ENCODE results near the gene NEGR1. TPM values are rescaled to one million over a fixed set of nuclear protein-coding genes. Genes with fewer than 3 reads are reported as not detected.

The NEGR1 gene
- total and polyA plus RNA-seq, 4 donors, result 0.08 to 0.14 (median 0.12) TPM; not detected in 1

- TF ChIP-seq CTCF (IDR thresholded peaks at IDR 0.05; ENCODE audit: low read depth, low read length, missing input control) (no peak), ZBTB33 (IDR thresholded peaks at IDR 0.05) (no peak), HNF4G (IDR thresholded peaks at IDR 0.05) (no peak), ATF3 (IDR thresholded peaks at IDR 0.05) (no peak)
Observed at GRCh38 chr1:72051538-72051937, 230.8 kb downstream of the NEGR1 start (continued).

- DNase-seq (ENCODE audit: low spot score), result no peak
- no peak overlapping the region for H3K4me3 ChIP-seq (ENCODE audit: low read depth in 1 of 3, low read length in 3 of 3)
- H3K27ac ChIP-seq (ENCODE audit: low read depth in 1 of 2, low read length in 2 of 2), result no peak overlapping the region
- H3K36me3 ChIP-seq (ENCODE audit: control insufficient read depth in 4 of 4, insufficient read depth in 3 of 4, low read depth in 1 of 4, low read length in 3 of 4), result no peaks in the 10 kb centered on the region
- H3K27me3 ChIP-seq (ENCODE audit: control insufficient read depth in 4 of 4, insufficient read depth in 4 of 4, low read length in 3 of 4), result no peaks in the 10 kb centered on the region
- H3K9ac ChIP-seq (ENCODE audit: low read depth in 1 of 2, low read length in 2 of 2), result no peak overlapping the region
- TF ChIP-seq NR2F2 (IDR thresholded peaks at IDR 0.05), result no peak
- TF ChIP-seq ATF3 (IDR thresholded peaks at IDR 0.05), result no peak
- TF ChIP-seq RXRA (IDR thresholded peaks at IDR 0.05), result no peak
- TF ChIP-seq YY1 (IDR thresholded peaks at IDR 0.05), result no peak
- no peak for TF ChIP-seq FOXA2 (IDR thresholded peaks at IDR 0.05)
- TF ChIP-seq TAF1 (conservative IDR thresholded peaks at IDR 0.05), result no peak
- TF ChIP-seq EGR1 (IDR thresholded peaks at IDR 0.05; ENCODE audit: low read depth in 2 of 2), result no peak
- no peak for TF ChIP-seq REST (IDR thresholded peaks at IDR 0.05)
- no peaks in the 10 kb centered on the region for H3K4me1 ChIP-seq (ENCODE audit: control insufficient read depth in 4 of 4, insufficient read depth in 4 of 4, low read length in 3 of 4)
- no peaks in the 10 kb centered on the region for H3K9me3 ChIP-seq (ENCODE audit: control insufficient read depth in 4 of 4, low read length in 3 of 4)
Observed at GRCh38 chr1:72050551-72050950, 231.8 kb downstream of the NEGR1 start.

- no peak for DNase-seq (ENCODE audit: low spot score)
- 43% methylated on average over 3 of the region's 3 CpGs for WGBS
- H3K9ac ChIP-seq (ENCODE audit: low read depth in 1 of 2, low read length in 2 of 2), result no peak overlapping the region
- no peaks in the 10 kb centered on the region for H3K36me3 ChIP-seq (ENCODE audit: control insufficient read depth in 4 of 4, insufficient read depth in 3 of 4, low read depth in 1 of 4, low read length in 3 of 4)
- H3K27ac ChIP-seq (ENCODE audit: low read depth in 1 of 2, low read length in 2 of 2), result no peak overlapping the region
- no peaks in the 10 kb centered on the region for H3K9me3 ChIP-seq (ENCODE audit: control insufficient read depth in 4 of 4, low read length in 3 of 4)
- no peak overlapping the region for H3K4me3 ChIP-seq (ENCODE audit: low read depth in 1 of 3, low read length in 3 of 3)
- no peaks in the 10 kb centered on the region for H3K4me1 ChIP-seq (ENCODE audit: control insufficient read depth in 4 of 4, insufficient read depth in 4 of 4, low read length in 3 of 4)
- H3K27me3 ChIP-seq (ENCODE audit: control insufficient read depth in 4 of 4, insufficient read depth in 4 of 4, low read length in 3 of 4), result no peaks in the 10 kb centered on the region
- TF ChIP-seq JUND (IDR thresholded peaks at IDR 0.05) (no peak), SP1 (IDR thresholded peaks at IDR 0.05) (no peak), REST (IDR thresholded peaks at IDR 0.05) (no peak), RAD21 (IDR thresholded peaks at IDR 0.05) (peak; percentile 75 to 83), NR2F2 (IDR thresholded peaks at IDR 0.05) (no peak), CTCF (IDR thresholded peaks at IDR 0.05; ENCODE audit: low read depth, low read length, missing input control) (peak; percentile 52), ATF3 (IDR thresholded peaks at IDR 0.05) (no peak), FOXA2 (IDR thresholded peaks at IDR 0.05) (no peak)
Observed at GRCh38 chr1:72037745-72038343, 244.5 kb downstream of the NEGR1 start.
